ENCODE results near the gene PDS5A.
"Not testable (repeated sequence)": the region's sequence is repeated elsewhere in the genome, so short reads cannot be mapped to it uniquely, and the experiment has no call there.

The PDS5A gene

GRCh38 chr4:39899291-39899690 lies 78.4 kb downstream of the PDS5A start:
- no peak for DNase-seq

DNA sequence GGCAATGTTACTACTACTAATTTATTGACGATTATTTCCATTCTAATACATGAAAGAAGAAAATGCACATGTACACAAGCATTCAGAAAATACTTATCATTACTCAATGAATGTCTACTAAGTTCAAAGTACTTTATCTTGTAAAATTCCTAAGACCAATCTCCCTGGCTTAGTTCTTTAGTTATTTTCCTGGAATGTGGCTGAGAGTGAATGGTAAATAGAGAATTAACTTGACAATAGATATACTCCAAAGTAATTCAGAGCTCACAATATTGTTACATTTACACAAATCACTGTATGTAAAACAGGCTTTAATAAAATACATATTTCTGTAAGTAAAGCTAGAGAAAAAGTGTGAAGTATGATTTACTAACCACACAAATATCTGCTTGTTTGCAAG lies 79.7 kb downstream of the PDS5A start:
- DNase-seq: no peak

GRCh38 chr4:39893693-39894072 lies 84.0 kb downstream of the PDS5A start:
- no peak for DNase-seq

GRCh38 chr4:39892988-39893692 lies 84.6 kb downstream of the PDS5A start:
- no peak for DNase-seq

DNA sequence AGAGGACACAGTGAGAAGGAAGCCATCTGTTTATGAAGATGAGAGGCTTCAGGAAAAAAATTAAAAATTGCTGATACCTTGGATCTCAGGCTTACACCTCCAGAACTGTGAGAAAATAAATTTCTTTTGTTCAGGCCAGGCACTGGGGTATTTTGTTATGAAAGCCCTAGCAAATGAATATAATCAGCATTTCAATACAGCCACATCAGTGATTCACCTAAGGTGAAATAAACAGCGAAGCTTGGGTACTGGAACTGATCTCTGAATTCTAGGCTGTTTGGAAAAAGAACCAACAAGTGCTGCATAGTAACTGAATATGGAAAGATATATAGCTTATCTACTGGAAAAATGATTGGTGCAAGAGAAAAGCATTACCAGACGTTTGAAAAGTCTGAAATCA lies 88.5 kb downstream of the PDS5A start:
- DNase-seq: no peak

DNA sequence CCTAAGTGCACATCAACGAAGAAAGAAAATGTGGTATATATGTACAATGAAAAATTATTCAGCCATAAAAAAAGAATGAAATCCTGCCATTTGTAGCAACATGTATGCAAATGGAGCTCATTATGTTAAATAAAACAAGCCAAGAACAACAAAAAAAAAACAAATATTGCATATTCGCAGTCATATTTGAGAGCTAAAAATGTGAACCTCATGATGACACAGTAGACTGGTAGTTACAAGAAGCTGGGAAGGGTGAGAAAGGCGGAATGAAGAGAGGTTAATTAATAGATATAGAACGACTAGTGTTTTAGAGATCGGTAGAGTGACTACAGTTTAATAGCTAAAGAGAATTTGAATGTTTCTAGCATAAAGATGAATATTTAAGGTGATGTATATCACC lies 89.2 kb downstream of the PDS5A start:
- no peak for DNase-seq

- DNase-seq: no peak
Observed at GRCh38 chr4:39883646-39884045, 94.1 kb downstream of the PDS5A start.

- DNase-seq: no peak
Observed at GRCh38 chr4:39881789-39882188, 95.9 kb downstream of the PDS5A start.

DNA sequence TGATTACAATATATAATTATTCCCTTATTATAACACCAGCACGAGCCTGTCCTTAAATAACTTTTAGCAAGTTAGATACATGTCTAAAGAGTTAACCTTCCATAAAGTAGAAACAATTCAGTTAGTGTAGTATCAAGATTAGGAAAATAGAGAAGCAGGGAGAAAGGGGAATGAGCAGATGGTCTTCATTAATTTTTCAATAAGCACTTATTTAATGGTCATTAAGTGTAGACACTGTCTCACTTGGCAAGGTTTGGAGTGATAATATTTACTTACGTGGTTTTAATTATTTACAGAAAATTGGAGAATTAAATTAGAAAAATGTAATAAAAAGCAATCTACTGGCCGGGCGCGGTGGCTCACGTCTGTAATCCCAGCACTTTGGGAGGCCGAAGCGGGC lies 99.7 kb downstream of the PDS5A start:
- DNase-seq: no peak

GRCh38 chr4:39873823-39874222 lies 103.9 kb downstream of the PDS5A start:
- DNase-seq: no peak

DNA sequence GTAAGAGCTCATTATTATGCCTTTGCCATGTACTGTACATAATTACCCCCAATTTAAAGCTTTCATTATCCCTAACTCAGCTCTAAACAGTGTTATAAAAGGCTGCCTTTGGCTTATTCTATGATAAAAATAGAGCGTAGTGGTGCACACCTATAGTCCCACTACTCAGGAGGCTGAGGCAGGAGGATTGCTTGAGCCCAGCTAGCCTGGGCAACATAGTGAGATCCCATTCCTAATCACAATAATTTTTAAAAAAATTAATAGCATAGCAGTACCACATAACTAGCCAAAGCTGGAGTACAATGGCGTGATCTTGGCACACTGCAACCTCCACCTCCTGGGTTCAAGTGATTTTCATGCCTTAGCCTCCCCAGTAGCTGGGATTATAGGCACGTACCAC lies 112.4 kb downstream of the PDS5A start:
- no peak for DNase-seq

- no peak for DNase-seq
Observed at GRCh38 chr4:39864391-39864790, 113.3 kb downstream of the PDS5A start.

- DNase-seq: no peak
Observed at GRCh38 chr4:39860804-39861203, 116.9 kb downstream of the PDS5A start.

DNA sequence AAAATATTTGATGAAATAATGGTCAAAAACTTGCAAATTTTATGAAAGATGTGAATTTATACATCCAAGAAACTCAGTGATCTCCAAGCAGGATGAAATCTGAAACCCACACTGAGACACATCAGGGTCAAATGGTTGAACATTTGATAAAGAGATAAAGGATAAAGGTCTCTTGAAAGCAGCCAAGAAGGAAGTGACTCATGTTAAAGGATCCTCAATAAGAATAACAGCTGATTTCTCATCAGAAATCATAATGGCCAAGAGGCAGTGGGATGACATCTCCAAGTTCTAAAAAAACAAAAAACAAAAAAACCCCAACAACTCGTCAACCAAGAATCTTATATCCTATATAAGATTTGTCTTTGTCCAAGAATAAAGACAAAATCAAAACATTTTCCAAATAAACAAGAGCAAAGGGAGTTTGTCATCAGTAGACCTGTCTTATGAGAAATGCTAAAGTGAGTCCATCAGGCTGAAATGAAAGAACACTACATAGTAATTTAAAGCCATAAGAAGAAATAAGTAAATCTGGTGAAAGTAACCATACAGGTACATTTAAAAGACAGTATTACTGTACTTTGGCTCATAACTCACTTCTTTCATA lies 121.7 kb downstream of the PDS5A start:
- DNase-seq: no peak

DNA sequence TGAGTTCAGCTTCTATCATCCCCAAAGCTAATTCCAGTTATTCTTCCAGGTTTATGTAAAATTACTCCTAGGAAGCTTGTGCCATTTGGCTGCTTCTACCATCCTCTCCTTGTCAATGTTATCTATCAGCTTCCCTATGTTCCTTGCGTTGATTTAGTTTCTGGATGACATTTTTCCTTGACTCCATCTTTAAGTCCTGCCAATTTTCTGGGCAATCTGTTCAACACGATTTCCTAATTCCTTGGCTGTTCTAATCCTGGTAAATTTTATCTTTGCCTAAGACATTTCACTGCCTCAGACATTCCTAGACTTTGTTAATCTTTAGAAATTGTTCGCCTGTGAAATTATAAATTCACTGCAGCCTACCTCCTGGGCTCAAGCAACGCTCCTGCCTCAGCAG lies 125.1 kb downstream of the PDS5A start:
- no peak for DNase-seq

DNA sequence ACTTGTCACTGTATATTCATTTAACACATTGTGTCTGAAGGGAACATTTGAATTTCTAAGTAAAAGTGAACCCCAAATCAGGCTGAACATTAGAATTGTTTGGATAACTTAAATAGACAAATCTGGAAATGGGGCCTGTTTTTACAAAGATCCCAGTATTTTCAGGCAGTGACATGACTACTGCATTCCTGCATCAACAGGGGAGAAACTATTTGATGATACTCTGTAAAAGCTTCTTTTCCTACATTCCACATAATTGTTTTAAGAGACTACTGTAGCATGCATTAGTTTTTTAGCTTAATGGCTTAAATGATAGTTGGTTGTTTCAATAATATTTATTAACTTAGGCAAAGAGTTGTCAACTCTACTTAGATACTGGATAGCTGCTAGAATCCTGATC lies 127.0 kb downstream of the PDS5A start:
- DNase-seq: no peak

DNA sequence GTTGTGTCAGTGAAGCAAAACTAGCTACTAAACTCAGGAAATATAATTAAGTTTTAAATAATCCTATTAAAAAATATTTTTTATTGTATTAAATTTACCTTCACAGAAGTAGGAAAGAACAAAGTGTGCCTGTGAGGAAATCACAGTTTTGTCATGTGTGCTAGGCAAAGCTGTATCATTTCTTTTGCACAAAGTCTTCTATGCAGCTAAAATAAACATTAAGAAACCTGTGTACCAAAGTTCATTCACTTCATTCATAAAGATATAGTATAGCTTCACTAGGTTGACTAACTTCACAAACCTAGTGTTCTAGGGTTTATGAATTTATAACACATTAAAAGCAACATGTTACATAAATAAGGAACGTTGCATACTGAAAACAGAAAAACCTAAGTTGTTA lies 131.0 kb downstream of the PDS5A start:
- DNase-seq: no peak

DNA sequence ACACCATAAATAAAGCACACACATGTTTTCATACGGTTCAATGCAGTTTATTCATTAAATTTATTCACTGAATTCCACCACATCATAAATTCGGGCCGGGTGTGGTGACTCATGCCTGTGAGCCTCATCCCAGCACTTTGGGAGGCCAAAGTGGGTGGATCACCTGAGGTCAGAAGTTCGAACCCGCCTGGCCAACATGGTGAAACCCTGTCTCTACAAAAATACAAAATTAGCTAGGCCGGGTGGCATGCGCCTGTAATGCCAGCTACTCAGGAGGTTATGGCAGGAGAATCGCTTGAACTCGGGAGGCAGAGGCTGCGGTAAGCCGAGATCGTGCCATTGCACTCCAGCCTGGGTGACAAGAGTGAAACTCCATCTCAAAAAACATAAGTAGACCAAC lies 131.6 kb downstream of the PDS5A start:
- no peak for DNase-seq

DNA sequence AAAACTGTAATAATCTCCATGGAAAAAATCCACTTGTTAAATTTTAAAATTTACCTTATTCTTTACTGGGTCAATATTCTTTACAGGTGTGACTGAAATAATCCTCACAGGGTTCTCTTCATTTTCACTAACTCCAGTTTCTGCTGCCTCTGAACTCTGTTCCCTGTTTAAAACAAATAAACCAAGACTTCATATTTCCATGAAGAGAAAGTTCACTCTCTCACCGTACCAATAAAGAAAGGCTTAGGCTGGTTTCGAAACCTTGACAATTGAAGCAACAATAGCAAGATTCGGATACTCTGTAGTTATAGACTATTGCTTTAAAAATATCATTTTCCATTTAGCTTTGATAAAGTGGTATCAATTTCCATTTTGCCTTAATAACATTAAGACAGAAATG lies 135.8 kb downstream of the PDS5A start:
- DNase-seq: no peak

GRCh38 chr4:39840516-39840915 lies 137.2 kb downstream of the PDS5A start:
- DNase-seq: not testable (repeated sequence)

DNA sequence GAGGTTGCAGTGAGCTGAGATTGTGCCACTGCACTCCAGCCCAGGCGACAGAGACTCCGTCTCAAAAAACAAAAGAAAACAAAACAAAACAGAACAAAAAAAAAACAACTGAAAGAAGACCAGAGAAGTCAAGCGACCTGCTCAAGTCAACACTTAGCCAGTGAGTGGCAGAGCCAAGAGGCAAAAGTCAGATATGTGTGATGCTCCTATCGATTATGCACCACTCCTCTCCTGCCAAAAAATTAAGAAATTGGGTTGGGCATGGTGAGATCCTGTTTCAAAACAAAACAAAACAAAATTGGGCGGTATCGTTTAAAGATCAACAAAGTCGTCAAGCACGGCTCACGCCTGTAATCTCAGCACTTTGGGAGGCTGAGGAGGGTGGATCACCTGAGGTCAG lies 137.7 kb downstream of the PDS5A start:
- no peak for DNase-seq

DNA sequence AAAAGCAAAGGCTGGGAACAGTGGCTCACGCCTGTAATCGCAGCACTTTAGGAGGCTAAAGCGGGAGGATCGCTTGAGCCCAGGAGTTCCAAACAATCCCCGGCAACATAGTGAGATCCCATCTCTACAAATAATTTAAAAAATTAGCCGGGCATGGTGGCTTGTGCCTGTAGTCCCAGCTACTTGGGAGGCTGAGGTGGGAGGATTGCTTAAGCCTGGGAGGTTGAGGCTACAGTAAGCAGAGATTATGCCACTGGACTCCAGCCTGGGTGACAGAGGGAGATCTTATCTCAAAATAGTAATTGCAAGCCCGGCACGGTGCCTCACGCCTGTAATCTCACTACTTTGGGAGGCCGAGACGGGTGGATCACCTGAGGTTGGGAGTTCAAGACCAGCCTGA lies 139.3 kb downstream of the PDS5A start:
- DNase-seq: not testable (repeated sequence)

DNA sequence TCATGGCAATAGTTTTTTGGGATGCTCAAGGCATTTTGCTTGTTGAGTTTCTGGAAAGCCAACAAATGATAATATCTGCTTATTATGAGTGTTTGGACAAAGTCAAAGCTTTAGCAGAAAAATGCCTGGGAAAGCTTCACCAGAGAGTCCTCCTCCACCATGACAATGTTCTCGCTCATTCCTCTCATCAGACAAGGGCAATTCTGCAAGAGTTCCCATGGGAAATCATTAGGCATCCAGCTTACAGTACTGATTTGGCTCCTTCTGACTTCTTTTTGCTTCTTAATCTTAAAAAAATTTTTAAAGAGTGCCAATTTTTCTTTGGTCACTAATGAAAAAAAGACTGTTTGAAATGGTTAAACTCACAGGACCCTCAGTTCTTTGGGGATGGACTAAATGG lies 143.4 kb downstream of the PDS5A start:
- DNase-seq: no peak

- no peak for DNase-seq
Observed at GRCh38 chr4:39825741-39826231, 151.9 kb downstream of the PDS5A start.

- no peak for DNase-seq
Observed at GRCh38 chr4:39825090-39825489, 152.6 kb downstream of the PDS5A start.
